MCF 10A (cell line): ENCODE results near the gene ALDH3A1. TPM values are rescaled to one million over a fixed set of nuclear protein-coding genes. Genes with fewer than 3 reads are reported as not detected.

Experiments used
- BruUV-seq: library from RNA; stranded (reverse); fragments of 400-500 nt; replicated peaks from 2 replicates; lab custom pipeline; 2021; lab: Mats Ljungman, UMichigan
- CTCF ChIA-PET: fragments of 300-600 bp; sonication (Branson Sonifier 250); formaldehyde crosslinking; extraction: SDS; loops from one replicate; lab custom pipeline; 2021; ENCODE audit warnings: antibody characterized with exemption, inconsistent platforms; lab: Yijun Ruan, JAX
- POLR2A ChIA-PET: fragments of 300-600, 350-650 bp; sonication (Branson Sonifier 250); formaldehyde crosslinking; extraction: SDS; loops from one replicate; lab custom pipeline; 2020; ENCODE audit warnings: antibody characterized with exemption, inconsistent platforms; lab: Yijun Ruan, JAX
- DNase-seq: peaks from one replicate; pipeline ENCODE4 v3.0.0-alpha.2; 2018; ENCODE audit not compliant: unreplicated experiment
- H3K27ac Mint-ChIP-seq: one replicate; pipeline ENCODE4 v1.8.0; 2022; ENCODE audit warnings: mild to moderate bottlenecking, low read depth, mixed read lengths; ENCODE audit not compliant: unreplicated experiment
- H3K27me3 Mint-ChIP-seq: one replicate; pipeline ENCODE4 v1.8.0; 2022; ENCODE audit warnings: mixed read lengths; ENCODE audit not compliant: insufficient read depth, unreplicated experiment
- H3K36me3 Mint-ChIP-seq: one replicate; pipeline ENCODE4 v1.8.0; 2022; ENCODE audit warnings: mild to moderate bottlenecking, moderate library complexity, mixed read lengths; ENCODE audit not compliant: insufficient read depth, unreplicated experiment
- H3K4me1 Mint-ChIP-seq: one replicate; pipeline ENCODE4 v1.8.0; 2022; ENCODE audit warnings: mixed read lengths; ENCODE audit not compliant: insufficient read depth, unreplicated experiment
- H3K4me3 Mint-ChIP-seq: one replicate; pipeline ENCODE4 v1.8.0; 2022; ENCODE audit warnings: mild to moderate bottlenecking, moderate library complexity, mixed read lengths; ENCODE audit not compliant: unreplicated experiment
- H3K9me3 Mint-ChIP-seq: one replicate; pipeline ENCODE4 v1.8.0; 2022; ENCODE audit warnings: mixed read lengths; ENCODE audit not compliant: unreplicated experiment
- CTCF ChIP-seq: fragments of 200-600 bp; IDR thresholded peaks from one replicate; pipeline ENCODE4 v1.8.0; 2022; ENCODE audit warnings: antibody characterized with exemption, mild to moderate bottlenecking; ENCODE audit not compliant: unreplicated experiment
- intact Hi-C: fragments of 100-400 bp; cut with micrococcal nuclease; formaldehyde crosslinking; loops from 2 replicates; pipeline ENCODE4 v1.14.1; 2022
- total RNA-seq: library from RNA; stranded (reverse); gene quantifications from 2 replicates; pipeline ENCODE4 v1.2.3, GENCODE V29; 2022

Gene ALDH3A1
- total RNA-seq, 1 experiment from 2014 or later: 13.4 TPM

- H3K9me3 Mint-ChIP-seq: no peaks in the 10 kb centered on the region
- H3K27me3 Mint-ChIP-seq: no peaks in the 10 kb centered on the region
- H3K4me1 Mint-ChIP-seq: peaks cover 26% of the 10 kb centered on the region
- TF ChIP-seq CTCF: no peak
- intact Hi-C loops: no loop called here
- POLR2A ChIA-PET: interaction anchor here (0.6 to 3.1 kb wide), 3 partner anchors 8 to 18 kb away, joined by 3 to 21 read pairs (median 4); no protein-coding TSS in a partner anchor
- H3K36me3 Mint-ChIP-seq: peaks cover 7% of the 10 kb centered on the region
- H3K27ac Mint-ChIP-seq: no peak overlapping the region
- CTCF ChIA-PET: interaction anchor here (0.6 to 2.7 kb wide), 5 partner anchors 11 to 25 kb away, joined by 3 to 11 read pairs (median 4); no protein-coding TSS in a partner anchor
- no TSS peak for BruUV-seq
- no peak for DNase-seq
- H3K4me3 Mint-ChIP-seq: no peak overlapping the region
These were observed 4.7 kb downstream of the ALDH3A1 start for GRCh38 chr17:19743101-19744100.

- Mint-ChIP-seq H3K4me3 (no peak overlapping the region), H3K9me3 (no peaks in the 10 kb centered on the region), H3K36me3 (peaks cover 7% of the 10 kb centered on the region), H3K4me1 (peaks cover 17% of the 10 kb centered on the region), H3K27ac (no peak overlapping the region), H3K27me3 (no peaks in the 10 kb centered on the region)
- CTCF ChIA-PET: interaction anchor here (0.6 to 2.7 kb wide), 3 partner anchors 11 to 24 kb away, joined by 3 to 11 read pairs (median 3); no protein-coding TSS in a partner anchor
- no peak for TF ChIP-seq CTCF
- POLR2A ChIA-PET: interaction anchor here (1.0 to 3.1 kb wide), 4 partner anchors 9 to 36 kb away, joined by 3 to 21 read pairs (median 4); no protein-coding TSS in a partner anchor
- BruUV-seq: no TSS peak
- intact Hi-C loops: no loop called here
- no peak for DNase-seq
These were observed 5.6 kb downstream of the ALDH3A1 start for GRCh38 chr17:19742495-19742894.

- CTCF ChIA-PET: interaction anchor here (0.6 to 1.5 kb wide), 3 partner anchors 10 to 23 kb away, joined by 3 to 6 read pairs (median 3); no protein-coding TSS in a partner anchor
These were observed 6.2 kb downstream of the ALDH3A1 start for GRCh38 chr17:19741832-19742457.

More at GRCh38 chr17:19741832-19742457, 6.2 kb downstream of the ALDH3A1 start:
- Mint-ChIP-seq H3K36me3 (peaks cover 7% of the 10 kb centered on the region), H3K27me3 (no peaks in the 10 kb centered on the region), H3K4me3 (no peak overlapping the region), H3K27ac (no peak overlapping the region), H3K4me1 (peaks cover 15% of the 10 kb centered on the region), H3K9me3 (no peaks in the 10 kb centered on the region)
- POLR2A ChIA-PET: interaction anchor here (1.0 to 3.1 kb wide), 4 partner anchors 10 to 35 kb away, joined by 3 to 21 read pairs (median 4); no protein-coding TSS in a partner anchor
- no peak for DNase-seq
- intact Hi-C loops: no loop called here
- no peak for TF ChIP-seq CTCF
- no TSS peak for BruUV-seq
